RWPE1 (cell line): ENCODE data around the gene FTCD.

ENCODE experiments used
- CTCF ChIA-PET: fragments of 350-600 bp; sonication (Branson Sonifier 250); formaldehyde crosslinking; extraction: SDS; loops from one replicate; lab custom pipeline; 2021; lab: Yijun Ruan, JAX
- POLR2A ChIA-PET: fragments of 400-600 bp; formaldehyde crosslinking; extraction: SDS; loops from one replicate; lab custom pipeline; 2020; ENCODE audit warnings: antibody characterized with exemption; ENCODE audit not compliant: low non-redundant PET; lab: Yijun Ruan, JAX
- DNase-seq: peaks from one replicate; pipeline ENCODE4 v3.0.0; 2012; ENCODE audit warnings: low spot score
- H3K27ac ChIP-seq: fragments of 450-650 bp; 2 replicates; pipeline ENCODE4 v1.5.1; 2017
- TF ChIP-seq, protein P1 (sequence below): fragments of 450-650 bp; conservative IDR thresholded peaks from 2 replicates; pipeline ENCODE4 v1.5.1; 2017; ENCODE audit warnings: low read depth, mild to moderate bottlenecking

FTCD gene

DNA sequence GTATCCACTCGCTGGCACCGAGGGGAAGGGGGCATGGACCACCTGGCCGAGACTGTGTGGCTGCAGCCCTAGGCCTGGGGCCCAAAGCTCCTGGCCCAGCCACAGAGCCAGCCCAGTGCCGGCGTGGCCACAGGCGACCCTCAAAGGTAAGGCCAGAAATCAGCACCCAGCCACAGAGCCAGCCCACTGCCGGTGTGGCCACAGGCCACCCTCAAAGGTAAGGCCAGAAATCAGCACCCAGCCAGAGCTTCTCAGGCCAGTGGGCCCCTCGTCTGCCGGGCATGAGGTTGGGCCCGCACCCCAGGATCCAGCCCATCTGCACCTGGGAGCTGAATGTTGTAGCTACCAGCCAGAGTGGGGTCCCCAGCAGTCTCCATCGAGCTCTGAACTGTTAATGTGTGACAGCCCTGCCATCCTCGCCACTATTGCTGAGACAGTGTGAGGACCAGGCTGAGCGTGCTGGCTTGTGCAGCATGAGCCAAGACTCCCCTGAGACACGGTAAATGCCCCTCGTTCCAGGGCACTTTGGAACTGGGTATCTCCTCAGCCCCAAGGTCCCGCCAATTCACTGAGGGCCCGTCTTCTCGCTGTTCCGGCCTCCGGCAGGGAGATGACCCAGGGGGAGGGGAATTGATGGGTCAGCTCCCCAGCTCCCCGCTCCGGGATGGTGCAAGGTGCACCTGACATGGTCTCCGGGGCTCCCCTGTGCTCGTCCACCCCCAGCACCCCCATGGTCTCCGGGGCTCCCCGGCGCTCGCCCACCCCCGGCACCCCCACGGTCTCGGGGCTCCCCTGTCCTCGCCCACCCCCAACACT, 4.7 kb upstream of the FTCD start:
- ChIA-PET CTCF (interaction anchor here (0.6 to 1.0 kb wide), 3 partner anchors 17 to 118 kb away, joined by 3 to 5 read pairs (median 3); no protein-coding TSS in a partner anchor), POLR2A (no interaction called here)
- no peak for DNase-seq
- TF ChIP-seq, protein P1, sequence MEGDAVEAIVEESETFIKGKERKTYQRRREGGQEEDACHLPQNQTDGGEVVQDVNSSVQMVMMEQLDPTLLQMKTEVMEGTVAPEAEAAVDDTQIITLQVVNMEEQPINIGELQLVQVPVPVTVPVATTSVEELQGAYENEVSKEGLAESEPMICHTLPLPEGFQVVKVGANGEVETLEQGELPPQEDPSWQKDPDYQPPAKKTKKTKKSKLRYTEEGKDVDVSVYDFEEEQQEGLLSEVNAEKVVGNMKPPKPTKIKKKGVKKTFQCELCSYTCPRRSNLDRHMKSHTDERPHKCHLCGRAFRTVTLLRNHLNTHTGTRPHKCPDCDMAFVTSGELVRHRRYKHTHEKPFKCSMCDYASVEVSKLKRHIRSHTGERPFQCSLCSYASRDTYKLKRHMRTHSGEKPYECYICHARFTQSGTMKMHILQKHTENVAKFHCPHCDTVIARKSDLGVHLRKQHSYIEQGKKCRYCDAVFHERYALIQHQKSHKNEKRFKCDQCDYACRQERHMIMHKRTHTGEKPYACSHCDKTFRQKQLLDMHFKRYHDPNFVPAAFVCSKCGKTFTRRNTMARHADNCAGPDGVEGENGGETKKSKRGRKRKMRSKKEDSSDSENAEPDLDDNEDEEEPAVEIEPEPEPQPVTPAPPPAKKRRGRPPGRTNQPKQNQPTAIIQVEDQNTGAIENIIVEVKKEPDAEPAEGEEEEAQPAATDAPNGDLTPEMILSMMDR, result no peak
- H3K27ac ChIP-seq, result peak overlapping the region; percentile 1

DNA sequence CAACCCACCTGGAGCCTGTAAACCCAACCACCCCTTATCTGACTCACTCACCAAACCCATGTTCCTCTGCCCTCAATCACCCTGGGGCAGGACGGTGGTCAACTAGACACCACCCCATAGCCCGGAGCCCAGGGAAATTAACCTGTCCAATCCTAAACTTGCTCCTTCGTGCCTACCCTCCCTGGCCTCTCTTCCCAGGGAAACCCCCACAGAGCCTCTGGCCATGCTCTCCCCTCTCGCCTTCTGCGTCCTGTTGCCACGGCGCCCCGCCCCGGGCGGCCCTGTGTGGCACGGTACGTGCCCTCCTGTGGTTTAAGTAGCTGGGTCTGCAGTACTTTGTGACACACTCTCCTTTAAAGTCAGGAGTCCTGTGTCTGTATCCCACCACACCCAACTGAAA, 4.0 kb upstream of the FTCD start:
- ChIA-PET CTCF (interaction anchor here (0.7 kb wide), 2 partner anchors 84 to 304 kb away, joined by 3 read pairs; no protein-coding TSS in a partner anchor), POLR2A (no interaction called here)
- peak overlapping the region; percentile 1 for H3K27ac ChIP-seq
- DNase-seq, result no peak
- TF ChIP-seq, protein P1, result no peak

DNA sequence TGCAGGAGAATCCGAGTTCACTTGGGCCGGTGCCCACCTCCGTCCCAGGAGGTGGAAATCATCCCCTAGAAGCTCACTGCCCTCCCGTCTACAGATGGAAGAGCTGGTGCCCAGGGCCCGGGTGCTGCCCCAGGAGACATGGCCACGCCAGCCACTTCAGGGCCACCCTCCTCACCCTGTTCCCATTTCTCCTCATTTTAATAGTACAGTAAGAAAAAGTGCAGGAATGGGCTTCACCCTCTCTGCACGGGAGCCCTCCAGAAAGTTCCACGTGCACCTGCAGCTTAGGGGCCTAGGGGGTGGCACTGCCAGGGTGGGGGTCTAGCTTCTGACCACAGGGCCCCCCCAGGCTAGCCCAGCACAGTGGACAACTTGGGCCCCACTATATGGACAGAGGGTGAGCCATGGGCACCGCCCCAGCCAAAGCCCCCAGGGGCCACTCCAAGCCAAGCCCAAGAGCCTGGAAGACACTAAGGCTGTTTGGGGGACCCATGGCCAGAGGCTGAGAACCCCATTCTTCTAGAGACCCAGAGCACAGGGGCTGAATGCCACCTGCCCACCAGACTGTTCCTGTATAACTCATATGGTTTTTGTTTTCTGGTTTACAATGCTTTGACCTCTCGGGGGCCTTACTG, 3.4 kb upstream of the FTCD start:
- peak overlapping the region; percentile 1; the same call in 1 of the 2 replicates for H3K27ac ChIP-seq
- CTCF ChIA-PET, result interaction anchor here (0.5 to 0.7 kb wide), 5 partner anchors 15 to 637 kb away, joined by 3 to 5 read pairs (median 3); no protein-coding TSS in a partner anchor
- TF ChIP-seq, protein P1, result no peak
- no peak for DNase-seq
- POLR2A ChIA-PET, result no interaction called here

DNA sequence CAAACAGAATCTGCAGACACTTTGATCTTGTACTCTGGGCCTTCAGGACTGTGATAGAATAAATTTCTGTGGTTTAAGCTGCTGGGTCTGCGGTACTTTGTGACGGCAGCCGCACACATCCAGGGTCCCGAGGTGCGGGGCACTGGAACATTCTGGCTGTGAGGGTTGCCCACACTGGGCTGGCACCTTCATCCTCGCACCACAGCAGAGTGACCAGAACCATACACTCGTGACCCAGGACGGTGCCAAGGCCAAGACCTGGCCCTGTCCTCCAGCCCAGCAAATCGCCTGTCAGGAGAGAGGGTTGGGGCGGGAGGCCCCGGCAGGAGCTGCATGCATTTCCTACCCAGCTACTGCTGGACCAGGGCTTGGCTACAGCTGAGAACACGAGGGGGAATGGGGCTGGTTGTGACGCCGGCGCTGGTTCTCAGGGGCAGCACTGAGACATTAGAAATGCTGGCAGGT, 2.6 kb upstream of the FTCD start:
- no peak overlapping the region for H3K27ac ChIP-seq
- ChIA-PET CTCF (interaction anchor here (0.5 to 0.7 kb wide), 3 partner anchors 14 to 637 kb away, joined by 3 to 5 read pairs (median 4); no protein-coding TSS in a partner anchor), POLR2A (interaction anchor here (0.6 kb wide), 1 partner anchor 176 kb away, joined by 3 read pairs; no protein-coding TSS in a partner anchor)
- no peak for DNase-seq
- TF ChIP-seq, protein P1, result no peak

DNA sequence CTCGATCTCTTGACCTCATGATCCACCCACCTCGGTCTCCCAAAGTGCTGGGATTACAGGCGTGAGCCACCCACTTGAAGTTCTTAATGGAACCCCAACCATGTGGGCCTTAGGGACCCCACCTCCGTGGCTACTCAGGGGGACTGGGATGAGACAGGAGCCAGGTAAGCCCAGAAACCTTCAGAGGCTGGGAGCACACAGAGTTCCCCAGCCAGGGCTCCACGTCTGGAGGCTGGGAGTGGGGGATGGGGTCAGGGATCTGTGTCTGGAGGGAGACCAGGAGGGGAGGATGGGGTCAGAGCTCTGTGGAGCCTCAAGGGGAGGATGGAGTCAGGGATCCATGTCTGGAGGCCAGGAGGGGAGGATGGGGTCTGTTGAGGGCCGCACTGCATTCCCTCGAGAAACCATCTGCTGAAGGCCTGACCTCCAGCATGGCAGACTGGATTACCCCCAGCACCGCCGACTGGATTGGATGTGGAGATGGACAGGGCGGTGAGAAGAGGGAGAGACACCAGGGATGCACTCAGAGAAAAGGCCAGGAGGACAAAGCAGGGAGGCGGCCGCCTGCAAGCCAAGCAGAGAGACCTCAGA, 2.1 kb upstream of the FTCD start:
- H3K27ac ChIP-seq, result no peak overlapping the region
- CTCF ChIA-PET, result no interaction called here
- TF ChIP-seq, protein P1, result no peak
- DNase-seq, result no peak
- POLR2A ChIA-PET, result no interaction called here

DNA sequence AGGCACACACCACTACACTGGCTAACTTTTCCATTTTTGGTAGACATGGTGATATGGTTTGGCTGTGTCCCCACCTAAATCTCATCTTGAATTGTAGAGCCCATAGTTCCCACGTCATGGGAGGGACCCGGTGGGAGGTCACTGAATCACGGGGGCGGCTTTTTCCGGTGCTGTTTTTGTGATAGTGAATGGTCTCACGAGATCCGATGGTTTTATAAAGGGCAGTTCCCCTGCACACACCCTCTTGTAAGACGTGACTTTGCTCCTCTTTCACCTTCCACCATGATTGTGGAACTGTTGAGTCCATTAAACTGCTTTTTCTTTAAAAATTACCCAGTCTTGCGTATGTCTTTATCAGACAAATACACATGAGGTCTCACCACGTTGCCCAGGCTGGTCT, 1.3 kb upstream of the FTCD start:
- H3K27ac ChIP-seq, result no peak overlapping the region
- CTCF ChIA-PET, result no interaction called here
- no peak for DNase-seq
- TF ChIP-seq, protein P1, result no peak
- POLR2A ChIA-PET, result no interaction called here
